Nephron (organoid): Measurements from ENCODE around the gene PAFAH1B1.

ENCODE experiments used
- H3K27ac Mint-ChIP-seq, 3 experiments: 2 replicates each; pipeline ENCODE4 v1.8.0; 2020; ENCODE audit warnings: mixed read lengths in 3 of 3, mild to moderate bottlenecking in 2 of 3, moderate library complexity in 1 of 3
- H3K27me3 Mint-ChIP-seq: 2 replicates; pipeline ENCODE4 v1.8.0; 2021; ENCODE audit warnings: low read depth, mild to moderate bottlenecking, moderate library complexity, mixed read lengths
- H3K36me3 Mint-ChIP-seq: 2 replicates; pipeline ENCODE4 v1.8.0; 2020; ENCODE audit warnings: low read depth, mixed read lengths
- H3K4me1 Mint-ChIP-seq: 2 replicates; pipeline ENCODE4 v1.8.0; 2020; ENCODE audit warnings: mixed read lengths
- H3K4me3 Mint-ChIP-seq, 3 experiments: 2 replicates each; pipeline ENCODE4 v1.8.0; 2020; ENCODE audit warnings: mild to moderate bottlenecking in 3 of 3, mixed read lengths in 3 of 3, moderate library complexity in 2 of 3
- H3K9me3 Mint-ChIP-seq: 2 replicates; pipeline ENCODE4 v1.8.0; 2020; ENCODE audit warnings: mixed read lengths
- CTCF ChIP-seq, 3 experiments: fragments of 200-600 bp; sonication (generic); IDR thresholded peaks; one replicate each; pipeline ENCODE4 v1.5.0; 2021; ENCODE audit warnings: antibody characterized with exemption in 3 of 3; ENCODE audit not compliant: unreplicated experiment in 3 of 3

The PAFAH1B1 gene

DNA sequence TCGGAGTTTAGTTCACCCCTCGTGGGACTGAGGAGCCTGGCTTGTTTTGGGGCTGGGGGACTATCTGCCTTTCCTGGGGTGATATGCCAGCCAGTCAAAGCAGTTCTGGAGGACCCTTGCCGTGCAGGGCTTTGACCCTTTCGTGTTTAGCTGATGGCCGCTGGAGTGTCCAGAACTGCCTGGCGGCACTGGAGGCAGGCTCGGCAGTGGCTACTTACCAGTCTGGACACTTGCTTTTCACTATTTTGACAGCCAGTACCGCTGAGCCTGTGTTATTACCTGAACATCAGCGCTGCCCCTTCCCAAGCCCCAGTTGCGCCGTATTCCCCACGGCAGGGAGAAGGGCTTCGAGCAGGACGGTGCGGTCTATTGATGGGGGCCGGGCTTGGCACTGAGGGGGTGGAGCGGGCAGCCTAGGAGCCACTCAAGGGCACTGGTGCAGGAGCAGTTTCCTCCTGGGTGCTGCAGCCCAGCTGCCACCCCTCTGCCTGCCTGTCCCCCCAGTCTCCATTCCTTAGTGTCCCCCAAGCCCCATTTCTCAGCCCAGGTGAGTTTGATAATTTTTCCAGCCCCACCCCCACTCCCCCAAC is 137.4 kb downstream of the PAFAH1B1 start:
- Mint-ChIP-seq H3K4me1 (no peaks in the 10 kb centered on the region), H3K36me3 (no peaks in the 10 kb centered on the region), H3K9me3 (no peaks in the 10 kb centered on the region), H3K27me3 (peaks cover 36% of the 10 kb centered on the region), H3K27ac (no peak overlapping the region), H3K4me3 (no peak overlapping the region)
- TF ChIP-seq CTCF (IDR thresholded peaks at IDR 0.05; ENCODE audit: unreplicated experiment in 3 of 3), result no peak

- no peaks in the 10 kb centered on the region for H3K36me3 Mint-ChIP-seq
- peaks cover 30% of the 10 kb centered on the region for H3K27me3 Mint-ChIP-seq
- no peak overlapping the region for H3K27ac Mint-ChIP-seq
- no peak for TF ChIP-seq CTCF (IDR thresholded peaks at IDR 0.05; ENCODE audit: unreplicated experiment in 3 of 3)
- H3K9me3 Mint-ChIP-seq, result no peaks in the 10 kb centered on the region
- H3K4me1 Mint-ChIP-seq, result no peaks in the 10 kb centered on the region
- H3K4me3 Mint-ChIP-seq, result no peak overlapping the region
Observed at GRCh38 chr17:2731807-2732206, 138.4 kb downstream of the PAFAH1B1 start.

DNA sequence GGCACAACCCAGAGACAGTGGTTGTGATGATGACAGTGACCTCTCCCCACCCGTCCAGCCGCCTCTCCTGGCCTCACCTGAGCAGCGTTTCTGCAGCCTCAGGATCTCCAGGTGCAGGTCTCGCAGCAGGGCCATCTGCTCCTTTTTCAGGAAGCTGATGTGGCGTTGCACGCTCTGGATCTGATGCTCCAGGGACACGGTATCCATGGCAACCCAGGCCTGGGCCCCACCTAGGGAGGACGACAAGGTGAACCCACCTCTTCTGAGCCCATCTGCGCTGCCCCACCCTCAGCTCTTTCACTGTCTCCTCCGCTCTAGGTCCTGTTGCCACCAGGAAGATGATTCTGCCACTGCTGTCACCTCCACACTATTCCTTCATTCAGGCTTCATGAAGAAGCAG is 141.5 kb downstream of the PAFAH1B1 start:
- H3K36me3 Mint-ChIP-seq, result no peaks in the 10 kb centered on the region
- no peak overlapping the region for H3K4me3 Mint-ChIP-seq
- TF ChIP-seq CTCF (IDR thresholded peaks at IDR 0.05; ENCODE audit: unreplicated experiment in 3 of 3), result no peak
- no peaks in the 10 kb centered on the region for H3K4me1 Mint-ChIP-seq
- no peak overlapping the region for H3K27ac Mint-ChIP-seq
- H3K27me3 Mint-ChIP-seq, result peaks cover 11% of the 10 kb centered on the region
- H3K9me3 Mint-ChIP-seq, result no peaks in the 10 kb centered on the region
